BE2C (cell line): Measurements from ENCODE around the gene NAB2.

Experiments used
- DNase-seq: peaks from one replicate; pipeline ENCODE4 v3.0.0-alpha.2; 2020
- H3K27me3 ChIP-seq: fragments of 250-450 bp; sonication (Bioruptor Pico); 2 replicates; pipeline ENCODE4 v1.5.1; 2020; ENCODE audit warnings: mild to moderate bottlenecking
- H3K36me3 ChIP-seq: fragments of 250-450 bp; sonication (Bioruptor Pico); 2 replicates; pipeline ENCODE4 v1.5.1; 2020; ENCODE audit warnings: mild to moderate bottlenecking
- H3K4me1 ChIP-seq: fragments of 250-450 bp; sonication (Bioruptor Pico); 2 replicates; pipeline ENCODE4 v1.5.1; 2020
- H3K4me3 ChIP-seq: 2 replicates; pipeline ENCODE4 v1.5.1; 2011; ENCODE audit warnings: low read depth, low read length
- H3K9me3 ChIP-seq: fragments of 250-450 bp; sonication (Bioruptor Pico); 2 replicates; pipeline ENCODE4 v1.5.1; 2020
- TF ChIP-seq, protein P1 (sequence below): IDR thresholded peaks from 2 replicates; pipeline ENCODE4 v1.5.1; 2012; ENCODE audit warnings: mild to moderate bottlenecking, low read depth, low read length

NAB2 gene

DNA sequence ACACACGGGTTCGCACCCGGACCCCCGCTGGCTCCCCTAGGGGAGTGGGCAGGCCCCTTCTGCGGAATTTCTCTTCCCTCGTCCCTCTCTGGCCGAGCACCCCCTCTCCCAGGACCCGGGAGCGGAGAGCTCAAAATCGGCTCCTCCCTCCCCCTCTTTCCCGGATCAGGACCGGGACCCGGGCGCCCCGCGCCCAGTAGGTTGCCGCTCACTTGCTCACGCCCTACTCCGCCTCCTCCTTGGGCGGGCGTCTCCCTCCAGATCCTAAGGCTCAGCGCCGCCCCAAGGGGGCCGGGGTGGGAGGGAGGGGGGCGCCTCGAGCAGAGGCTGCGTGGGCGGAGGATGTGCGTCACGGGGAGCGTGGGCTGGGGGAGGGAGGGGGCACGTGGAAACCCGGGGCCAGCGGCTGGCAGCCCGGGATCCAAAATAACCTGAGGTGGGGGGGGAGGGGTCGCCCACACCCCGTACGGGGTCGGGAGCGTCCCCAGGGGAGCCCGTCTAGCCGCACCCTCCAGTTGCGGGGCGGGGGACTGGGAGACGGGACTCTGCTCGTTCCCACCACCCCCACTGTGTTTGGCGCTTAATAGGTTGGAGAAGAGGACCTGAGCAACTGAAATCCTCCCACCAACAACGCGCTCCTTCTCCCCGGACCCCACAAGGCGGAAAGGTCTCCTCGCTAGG lies 1.8 kb upstream of the NAB2 start:
- TF ChIP-seq, protein P1, sequence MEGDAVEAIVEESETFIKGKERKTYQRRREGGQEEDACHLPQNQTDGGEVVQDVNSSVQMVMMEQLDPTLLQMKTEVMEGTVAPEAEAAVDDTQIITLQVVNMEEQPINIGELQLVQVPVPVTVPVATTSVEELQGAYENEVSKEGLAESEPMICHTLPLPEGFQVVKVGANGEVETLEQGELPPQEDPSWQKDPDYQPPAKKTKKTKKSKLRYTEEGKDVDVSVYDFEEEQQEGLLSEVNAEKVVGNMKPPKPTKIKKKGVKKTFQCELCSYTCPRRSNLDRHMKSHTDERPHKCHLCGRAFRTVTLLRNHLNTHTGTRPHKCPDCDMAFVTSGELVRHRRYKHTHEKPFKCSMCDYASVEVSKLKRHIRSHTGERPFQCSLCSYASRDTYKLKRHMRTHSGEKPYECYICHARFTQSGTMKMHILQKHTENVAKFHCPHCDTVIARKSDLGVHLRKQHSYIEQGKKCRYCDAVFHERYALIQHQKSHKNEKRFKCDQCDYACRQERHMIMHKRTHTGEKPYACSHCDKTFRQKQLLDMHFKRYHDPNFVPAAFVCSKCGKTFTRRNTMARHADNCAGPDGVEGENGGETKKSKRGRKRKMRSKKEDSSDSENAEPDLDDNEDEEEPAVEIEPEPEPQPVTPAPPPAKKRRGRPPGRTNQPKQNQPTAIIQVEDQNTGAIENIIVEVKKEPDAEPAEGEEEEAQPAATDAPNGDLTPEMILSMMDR = no peak
- Histone ChIP-seq H3K4me1 (peaks cover 14% of the 10 kb centered on the region), H3K36me3 (peaks cover 5% of the 10 kb centered on the region; the same call in 1 of the 2 replicates), H3K27me3 (no peaks in the 10 kb centered on the region), H3K9me3 (no peaks in the 10 kb centered on the region), H3K4me3 (peak overlapping the region; percentile 90)
- peak; percentile 70 for DNase-seq

DNA sequence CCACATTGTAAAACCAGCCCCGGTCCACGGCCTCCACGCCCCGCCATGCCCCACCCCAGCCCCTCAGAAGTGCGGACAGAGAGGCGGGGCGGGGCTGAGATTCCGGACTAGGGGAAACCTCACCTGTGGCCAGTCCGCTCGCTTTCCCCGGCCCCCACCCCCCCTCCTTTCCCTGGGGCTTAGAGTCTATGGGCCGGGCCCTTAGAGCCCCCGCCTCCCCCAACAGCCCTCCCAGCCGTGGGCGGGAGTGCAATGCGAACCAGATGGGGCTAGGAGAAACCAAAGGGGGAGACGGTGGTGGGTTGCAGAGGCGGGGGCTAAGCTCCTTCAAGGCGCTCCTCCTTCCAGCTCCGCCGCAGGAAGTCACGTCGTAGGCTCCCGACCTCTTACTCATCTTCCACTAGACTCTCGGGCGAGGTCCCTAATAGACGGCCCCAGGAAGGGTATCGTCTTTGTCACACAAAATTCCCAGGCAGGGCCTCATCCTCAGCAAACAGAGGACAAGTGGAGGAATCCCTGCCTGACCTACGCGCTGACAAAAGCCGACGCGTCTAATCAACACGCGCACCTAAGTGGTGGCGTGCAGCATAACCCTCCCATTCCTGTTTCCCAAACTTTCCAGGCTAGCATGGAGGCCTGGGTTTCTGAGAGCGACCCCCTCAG lies 1.1 kb upstream of the NAB2 start:
- Histone ChIP-seq H3K4me3 (peak overlapping the region; percentile 90), H3K9me3 (no peaks in the 10 kb centered on the region), H3K27me3 (no peaks in the 10 kb centered on the region), H3K4me1 (peaks cover 14% of the 10 kb centered on the region), H3K36me3 (peaks cover 11% of the 10 kb centered on the region)
- TF ChIP-seq, protein P1 = 0 out of 2 replicates have a peak, but pooled peaks have one; percentile 3
- DNase-seq = peak; percentile 72

DNA sequence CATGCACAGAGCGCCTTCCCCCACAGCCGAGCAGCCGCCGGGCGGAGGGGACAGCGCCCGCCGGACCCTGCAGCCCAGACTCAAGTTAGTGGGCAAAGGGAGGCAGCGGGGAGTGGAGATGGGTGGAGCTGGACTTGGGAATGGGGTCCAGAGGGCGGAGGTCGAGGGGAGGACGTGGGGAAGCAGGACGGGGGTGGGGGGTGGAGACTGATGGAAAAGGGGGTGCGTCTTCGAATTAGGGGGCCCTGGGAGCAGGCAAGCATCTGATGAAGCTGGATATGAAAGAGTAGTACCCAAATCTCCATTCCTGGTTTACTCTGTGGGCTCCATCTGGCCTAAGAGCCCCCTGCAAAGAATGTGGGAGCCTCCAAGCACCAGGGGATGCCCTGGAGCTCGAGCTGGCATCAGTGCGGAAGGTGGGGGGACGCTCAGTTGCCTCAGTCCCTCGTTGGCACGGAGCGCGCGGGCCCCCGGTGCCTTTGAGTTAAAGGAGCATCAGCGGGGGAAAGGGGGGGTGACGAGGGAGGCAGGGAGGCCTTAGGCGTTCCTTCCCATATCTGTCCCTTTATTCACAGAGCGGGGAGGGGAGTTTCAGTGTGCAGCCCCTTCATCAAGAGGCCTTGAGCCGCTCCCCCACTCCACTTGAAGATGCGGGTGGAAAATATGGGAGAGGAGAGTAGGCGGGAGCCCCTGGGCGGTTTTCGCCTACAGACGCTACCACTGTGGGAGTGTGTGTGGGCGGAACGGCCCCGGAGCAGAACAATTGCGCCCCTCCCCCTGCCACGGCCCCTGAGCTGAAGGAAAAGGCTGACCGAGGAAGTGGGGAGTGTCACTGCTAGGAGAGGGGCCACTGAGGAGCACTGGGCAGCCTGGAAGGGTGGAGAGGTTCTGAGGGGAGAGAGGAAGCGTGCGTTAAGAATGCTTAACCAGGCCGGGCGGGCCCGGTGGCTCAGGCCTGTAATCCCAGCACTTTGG lies 644 bp downstream of the NAB2 start:
- Histone ChIP-seq H3K9me3 (no peaks in the 10 kb centered on the region), H3K27me3 (no peaks in the 10 kb centered on the region), H3K36me3 (peaks cover 20% of the 10 kb centered on the region), H3K4me1 (peaks cover 20% of the 10 kb centered on the region), H3K4me3 (peak overlapping the region; percentile 75)
- DNase-seq = peak; percentile 70
- TF ChIP-seq, protein P1 = no peak

DNA sequence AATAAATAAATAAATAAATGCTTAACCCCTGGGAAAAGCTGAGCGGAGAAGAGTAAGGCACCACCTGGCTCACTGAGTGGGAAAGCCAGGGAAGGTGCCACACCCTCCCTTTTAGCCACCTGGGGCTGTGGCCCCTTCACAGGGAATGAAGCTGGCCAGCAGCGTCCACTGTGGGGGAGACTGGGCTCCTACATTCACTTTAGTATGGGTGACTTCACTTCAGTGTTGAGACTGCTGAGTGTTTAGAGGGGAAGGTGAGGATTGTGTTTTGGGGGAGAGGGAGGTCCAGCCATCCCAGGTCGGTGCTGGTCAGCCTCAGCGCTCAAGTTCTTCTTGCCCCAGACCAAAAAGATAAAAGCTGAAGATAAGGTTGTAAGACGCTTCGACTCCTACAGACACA lies 1.6 kb downstream of the NAB2 start:
- TF ChIP-seq, protein P1 = no peak
- no peak for DNase-seq
- H3K4me3 ChIP-seq = peak overlapping the region; percentile 6; the same call in 1 of the 2 replicates
- H3K36me3 ChIP-seq = peaks cover 25% of the 10 kb centered on the region
- peaks cover 18% of the 10 kb centered on the region for H3K4me1 ChIP-seq
- no peaks in the 10 kb centered on the region for H3K9me3 ChIP-seq
- no peaks in the 10 kb centered on the region for H3K27me3 ChIP-seq

DNA sequence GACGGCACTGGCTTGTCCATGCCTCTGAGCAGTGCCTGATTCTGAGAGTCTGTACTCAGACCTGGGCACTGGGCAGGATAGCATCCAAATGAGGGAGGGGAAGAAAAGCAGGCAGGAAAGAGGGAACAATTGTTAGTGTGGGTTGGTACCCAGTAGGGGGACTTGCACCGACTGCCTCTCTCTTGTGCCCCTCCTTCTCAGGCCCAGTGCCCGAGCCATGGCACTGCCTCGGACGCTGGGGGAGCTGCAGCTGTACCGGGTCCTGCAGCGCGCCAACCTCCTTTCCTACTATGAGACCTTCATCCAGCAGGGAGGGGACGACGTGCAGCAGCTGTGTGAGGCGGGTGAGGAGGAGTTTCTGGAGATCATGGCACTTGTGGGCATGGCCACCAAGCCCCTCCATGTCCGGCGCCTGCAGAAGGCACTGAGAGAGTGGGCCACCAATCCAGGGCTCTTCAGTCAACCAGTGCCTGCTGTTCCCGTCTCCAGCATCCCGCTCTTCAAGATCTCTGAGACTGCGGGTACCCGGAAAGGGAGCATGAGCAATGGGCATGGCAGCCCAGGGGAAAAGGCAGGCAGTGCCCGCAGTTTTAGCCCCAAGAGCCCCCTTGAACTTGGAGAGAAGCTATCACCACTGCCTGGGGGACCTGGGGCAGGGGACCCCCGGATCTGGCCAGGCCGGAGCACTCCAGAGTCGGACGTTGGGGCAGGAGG lies 2.2 kb downstream of the NAB2 start:
- Histone ChIP-seq H3K4me1 (peaks cover 12% of the 10 kb centered on the region), H3K9me3 (no peaks in the 10 kb centered on the region), H3K36me3 (peaks cover 25% of the 10 kb centered on the region), H3K27me3 (no peaks in the 10 kb centered on the region), H3K4me3 (peak overlapping the region; percentile 6; the same call in 1 of the 2 replicates)
- TF ChIP-seq, protein P1 = no peak
- no peak for DNase-seq
